Stimulated activated effector memory CD8-positive, alpha-beta T cell treated with anti-CD3 and anti-CD28 coated beads, Interleukin-12 subunit alpha, Interleukin-12 subunit beta, amount 100 ng/mL, for 72 hours (primary cell): Measurements from ENCODE around the gene KRT81.
"Not testable (repeated sequence)": the region's sequence is repeated elsewhere in the genome, so short reads cannot be mapped to it uniquely, and the experiment has no call there.

Experiments
- ATAC-seq: fragments of 150-1000 bp; cut with Tn5 transposase; 2 replicates; pipeline ENCODE4 v1.10.0; 2021
- DNase-seq, 2 donors: peaks; one replicate each; pipeline ENCODE4 v3.0.0; 2021 to 2022; ENCODE audit warnings: low spot score in 2 of 2
- H3K27ac Mint-ChIP-seq: one replicate; pipeline ENCODE4 v1.8.0; 2022; ENCODE audit warnings: mild to moderate bottlenecking, mixed read lengths
- H3K36me3 Mint-ChIP-seq: one replicate; pipeline ENCODE4 v1.8.0; 2022; ENCODE audit warnings: mild to moderate bottlenecking, mixed read lengths
- H3K4me1 Mint-ChIP-seq: one replicate; pipeline ENCODE4 v1.8.0; 2022; ENCODE audit warnings: mixed read lengths
- H3K4me3 Mint-ChIP-seq: one replicate; pipeline ENCODE4 v1.8.0; 2022; ENCODE audit warnings: mild to moderate bottlenecking, mixed read lengths
- H3K9me3 Mint-ChIP-seq: one replicate; pipeline ENCODE4 v1.8.0; 2022; ENCODE audit warnings: mixed read lengths

The KRT81 gene

DNA sequence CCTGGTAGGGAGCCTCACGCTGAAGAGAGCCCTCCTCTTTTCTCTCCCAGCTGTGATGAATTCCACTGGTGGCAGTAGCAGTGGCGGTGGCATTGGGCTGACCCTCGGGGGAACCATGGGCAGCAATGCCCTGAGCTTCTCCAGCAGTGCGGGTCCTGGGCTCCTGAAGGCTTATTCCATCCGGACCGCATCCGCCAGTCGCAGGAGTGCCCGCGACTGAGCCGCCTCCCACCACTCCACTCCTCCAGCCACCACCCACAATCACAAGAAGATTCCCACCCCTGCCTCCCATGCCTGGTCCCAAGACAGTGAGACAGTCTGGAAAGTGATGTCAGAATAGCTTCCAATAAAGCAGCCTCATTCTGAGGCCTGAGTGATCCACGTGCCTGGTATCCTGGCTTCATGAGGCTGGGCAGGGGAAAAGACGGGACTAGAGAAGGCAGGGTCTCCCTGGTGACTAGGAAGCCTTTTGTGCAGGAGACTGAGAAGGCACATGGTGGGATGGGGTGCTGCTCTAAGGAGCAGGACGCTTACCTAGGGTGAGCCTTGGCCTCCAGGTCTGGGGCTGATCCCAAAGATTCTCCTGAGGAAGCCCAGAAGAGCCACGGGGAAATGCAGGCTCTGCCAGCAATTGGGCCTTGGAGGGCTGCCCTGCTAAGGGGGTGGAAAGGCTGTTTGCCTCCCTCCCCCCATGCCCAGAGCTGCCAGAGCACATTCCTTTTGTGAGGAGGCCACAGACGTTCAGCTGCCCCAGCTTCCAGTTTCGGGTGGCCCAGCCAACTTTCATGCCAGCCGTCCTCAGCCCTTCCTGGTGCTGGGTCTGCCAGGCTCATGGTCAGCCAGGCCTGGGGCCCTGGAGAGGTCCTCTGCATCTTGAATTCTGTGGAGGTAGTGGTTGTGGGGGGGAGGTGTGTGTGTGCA lies 42.5 kb downstream of the KRT81 start:
- no peak for DNase-seq
- Mint-ChIP-seq H3K36me3 (peaks cover 4% of the 10 kb centered on the region), H3K4me1 (peaks cover 53% of the 10 kb centered on the region), H3K9me3 (no peaks in the 10 kb centered on the region), H3K27ac (peak overlapping the region; percentile 70), H3K4me3 (no peak overlapping the region)
- ATAC-seq, result no peak

DNA sequence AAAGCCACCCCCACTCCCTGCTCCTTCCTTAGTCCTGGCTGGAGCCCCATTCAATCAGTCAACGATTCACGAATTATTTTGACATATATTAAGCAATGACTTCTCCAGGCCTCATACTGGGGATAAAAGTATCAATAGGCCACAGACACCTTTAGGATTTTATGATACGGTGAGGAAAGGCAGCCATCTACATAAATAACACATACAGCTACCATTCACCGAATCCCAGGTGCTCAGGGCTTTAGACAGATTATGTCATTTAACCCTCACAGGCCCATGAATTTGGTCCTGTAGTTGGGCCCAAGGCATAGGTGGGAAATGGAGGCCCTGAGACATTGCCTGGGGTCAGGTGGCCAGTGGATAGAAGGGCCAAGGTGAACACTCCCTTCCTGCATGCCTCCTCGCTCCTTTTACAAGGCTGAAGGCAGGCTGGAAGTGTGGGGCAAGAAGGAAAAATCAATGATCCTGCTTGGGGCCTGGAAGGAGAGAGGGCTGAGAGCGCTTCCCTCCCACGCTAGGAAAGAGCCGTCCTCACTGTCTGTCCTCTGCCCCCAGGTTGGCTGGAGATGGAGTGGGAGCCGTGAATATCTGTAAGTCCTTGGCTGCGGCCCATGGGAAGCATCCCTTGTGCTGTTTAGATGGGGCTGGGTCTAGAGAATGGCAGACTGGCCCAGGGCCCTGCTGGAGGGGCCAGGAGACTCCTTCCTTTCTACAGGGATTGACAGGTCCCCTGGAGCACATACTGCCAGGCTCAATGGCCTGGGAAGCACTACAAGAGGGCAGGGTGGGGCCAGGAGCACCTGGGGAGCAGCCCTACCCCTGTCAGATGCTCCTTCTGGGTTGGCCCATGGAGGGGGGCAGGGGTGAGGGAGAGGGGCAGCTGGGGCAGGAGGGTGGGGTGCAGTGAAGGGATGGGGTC lies 43.5 kb downstream of the KRT81 start:
- peak overlapping the region; percentile 70 for H3K27ac Mint-ChIP-seq
- ATAC-seq (no peak), DNase-seq (no peak)
- H3K9me3 Mint-ChIP-seq, result no peaks in the 10 kb centered on the region
- H3K36me3 Mint-ChIP-seq, result peaks cover 4% of the 10 kb centered on the region
- H3K4me3 Mint-ChIP-seq, result peak overlapping the region; percentile 40
- H3K4me1 Mint-ChIP-seq, result peaks cover 60% of the 10 kb centered on the region

DNA sequence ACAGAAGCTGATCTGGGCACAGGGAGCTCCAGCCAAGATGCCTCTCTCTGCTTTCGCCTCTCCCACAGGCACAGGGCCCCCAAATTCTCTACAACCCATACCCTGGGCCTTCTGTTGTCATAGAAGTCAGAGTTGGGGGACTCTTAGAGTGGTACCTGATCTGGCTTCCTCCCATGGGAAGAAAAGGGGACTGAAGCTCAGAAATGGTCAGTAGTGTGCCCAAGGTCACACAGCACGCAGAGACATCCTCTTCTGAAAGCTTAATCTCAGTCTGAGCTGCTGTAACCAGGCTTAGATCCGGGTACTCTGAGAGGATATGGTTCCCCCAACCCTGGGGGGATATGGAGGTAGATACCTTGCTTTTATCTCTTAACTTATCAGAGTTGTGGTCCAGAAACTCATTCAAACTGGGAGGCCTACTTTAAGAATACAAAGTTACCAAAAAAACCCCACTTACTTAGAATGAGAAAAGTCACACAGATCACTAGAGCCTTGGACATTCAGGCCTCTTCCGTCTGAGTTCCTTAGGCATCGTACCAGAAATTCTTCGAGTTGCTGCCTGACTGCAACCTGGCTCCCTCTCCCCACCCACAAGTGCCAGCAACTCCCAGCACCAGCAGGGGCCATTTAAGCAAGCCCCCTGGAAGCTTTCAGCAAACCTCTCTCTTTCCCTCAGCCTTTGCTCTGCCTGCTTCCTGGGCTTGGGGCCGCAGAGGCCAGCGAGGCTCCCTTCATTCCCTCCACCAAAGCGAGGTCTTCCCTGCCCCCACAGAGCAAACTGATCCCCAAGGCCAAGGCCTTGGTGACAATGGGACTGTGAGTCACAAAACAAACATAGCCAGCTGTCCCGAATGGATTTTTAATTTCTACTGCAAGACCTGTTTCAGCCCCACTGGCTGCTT lies 44.4 kb downstream of the KRT81 start:
- peak; percentile 14 for ATAC-seq
- no peaks in the 10 kb centered on the region for H3K9me3 Mint-ChIP-seq
- peaks cover 56% of the 10 kb centered on the region for H3K4me1 Mint-ChIP-seq
- H3K4me3 Mint-ChIP-seq, result peak overlapping the region; percentile 40
- DNase-seq, result no peak
- H3K36me3 Mint-ChIP-seq, result peaks cover 4% of the 10 kb centered on the region
- H3K27ac Mint-ChIP-seq, result peak overlapping the region; percentile 70

GRCh38 chr12:52245962-52246569 lies 45.3 kb downstream of the KRT81 start:
- peak overlapping the region; percentile 40 for H3K4me3 Mint-ChIP-seq
- peak overlapping the region; percentile 70 for H3K27ac Mint-ChIP-seq
- H3K9me3 Mint-ChIP-seq, result no peaks in the 10 kb centered on the region
- peaks cover 4% of the 10 kb centered on the region for H3K36me3 Mint-ChIP-seq
- no peak for ATAC-seq
- H3K4me1 Mint-ChIP-seq, result peaks cover 51% of the 10 kb centered on the region
- DNase-seq, result no peak

DNA sequence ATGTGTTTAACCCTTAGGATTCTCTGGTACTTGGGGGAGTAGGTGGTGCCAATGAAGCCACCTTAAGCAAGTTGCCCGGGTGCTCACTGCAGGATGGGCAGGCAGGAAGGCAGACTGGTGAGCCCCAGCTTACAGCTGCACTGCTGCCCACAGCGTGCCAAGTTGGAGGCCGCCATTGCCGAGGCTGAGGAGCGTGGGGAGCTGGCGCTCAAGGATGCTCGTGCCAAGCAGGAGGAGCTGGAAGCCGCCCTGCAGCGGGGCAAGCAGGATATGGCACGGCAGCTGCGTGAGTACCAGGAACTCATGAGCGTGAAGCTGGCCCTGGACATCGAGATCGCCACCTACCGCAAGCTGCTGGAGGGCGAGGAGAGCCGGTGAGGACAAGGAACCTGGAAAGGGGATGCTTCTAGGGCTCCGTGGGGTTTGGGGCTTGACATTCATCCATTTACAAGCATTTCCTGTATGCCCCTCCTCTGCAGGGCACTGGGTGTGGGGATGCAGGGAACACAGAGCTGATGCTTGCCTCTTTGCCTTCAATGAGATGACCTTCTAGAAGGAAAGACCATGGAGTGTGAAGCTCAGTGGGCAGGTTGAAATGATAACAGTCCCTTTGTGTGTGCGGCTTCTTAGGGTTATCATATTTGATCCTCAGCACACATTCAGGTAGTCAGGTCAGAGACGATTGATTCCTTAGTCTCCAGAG lies 45.9 kb downstream of the KRT81 start:
- DNase-seq, result no peak
- no peak for ATAC-seq
- H3K27ac Mint-ChIP-seq, result peak overlapping the region; percentile 99
- no peaks in the 10 kb centered on the region for H3K9me3 Mint-ChIP-seq
- peak overlapping the region; percentile 40 for H3K4me3 Mint-ChIP-seq
- peaks cover 51% of the 10 kb centered on the region for H3K4me1 Mint-ChIP-seq
- peaks cover 4% of the 10 kb centered on the region for H3K36me3 Mint-ChIP-seq

DNA sequence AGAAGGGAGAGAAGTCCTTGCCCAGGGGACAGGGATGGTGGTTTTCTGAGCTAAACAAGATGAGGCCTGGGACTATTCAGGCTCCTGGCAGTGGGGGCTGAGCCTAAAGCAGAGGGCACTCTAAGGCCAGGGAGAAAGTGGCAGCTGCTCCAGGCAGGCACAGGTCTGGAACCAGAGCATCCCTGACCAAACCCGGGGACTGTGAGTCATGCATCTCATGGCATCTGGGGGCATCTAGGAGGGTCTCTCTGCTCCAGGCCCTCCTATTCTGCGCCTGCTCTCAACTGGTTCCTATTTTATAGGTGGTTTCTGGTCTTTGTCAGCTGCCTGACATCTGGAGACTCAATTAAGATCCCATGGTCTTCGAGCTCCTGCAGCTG lies 46.7 kb downstream of the KRT81 start:
- DNase-seq, result no peak
- H3K27ac Mint-ChIP-seq, result peak overlapping the region; percentile 99
- peaks cover 46% of the 10 kb centered on the region for H3K4me1 Mint-ChIP-seq

GRCh38 chr12:52243856-52244614 lies 47.3 kb downstream of the KRT81 start:
- Mint-ChIP-seq H3K9me3 (no peaks in the 10 kb centered on the region), H3K27ac (peak overlapping the region; percentile 99), H3K4me3 (peak overlapping the region; percentile 77), H3K4me1 (peaks cover 42% of the 10 kb centered on the region), H3K36me3 (peaks cover 4% of the 10 kb centered on the region)
- peak; percentile 96 for ATAC-seq
- DNase-seq, result peak; percentile 34 to 76

More for the DNA sequence above, 46.7 kb downstream of the KRT81 start:
- Mint-ChIP-seq H3K9me3 (no peaks in the 10 kb centered on the region), H3K36me3 (peaks cover 4% of the 10 kb centered on the region), H3K4me3 (peak overlapping the region; percentile 77)
- no peak for ATAC-seq

GRCh38 chr12:52243259-52243855 lies 48.0 kb downstream of the KRT81 start:
- H3K9me3 Mint-ChIP-seq, result no peaks in the 10 kb centered on the region
- no peak for DNase-seq
- peak overlapping the region; percentile 77 for H3K4me3 Mint-ChIP-seq
- H3K4me1 Mint-ChIP-seq, result peaks cover 42% of the 10 kb centered on the region
- H3K27ac Mint-ChIP-seq, result peak overlapping the region; percentile 99
- peaks cover 4% of the 10 kb centered on the region for H3K36me3 Mint-ChIP-seq
- ATAC-seq, result no peak

GRCh38 chr12:52242442-52243258 lies 48.7 kb downstream of the KRT81 start:
- no peaks in the 10 kb centered on the region for H3K9me3 Mint-ChIP-seq
- no peaks in the 10 kb centered on the region for H3K36me3 Mint-ChIP-seq
- H3K4me1 Mint-ChIP-seq, result peaks cover 39% of the 10 kb centered on the region
- ATAC-seq, result no peak
- H3K27ac Mint-ChIP-seq, result no peak overlapping the region
- H3K4me3 Mint-ChIP-seq, result no peak overlapping the region
- no peak for DNase-seq

- H3K9me3 Mint-ChIP-seq, result no peaks in the 10 kb centered on the region
- DNase-seq, result no peak
- H3K4me1 Mint-ChIP-seq, result peaks cover 26% of the 10 kb centered on the region
- H3K27ac Mint-ChIP-seq, result no peak overlapping the region
- no peak for ATAC-seq
- H3K4me3 Mint-ChIP-seq, result no peak overlapping the region
- H3K36me3 Mint-ChIP-seq, result no peaks in the 10 kb centered on the region
Measured at GRCh38 chr12:52241205-52241842, 50.0 kb downstream of the KRT81 start.

GRCh38 chr12:52240247-52240646 lies 51.1 kb downstream of the KRT81 start:
- H3K9me3 Mint-ChIP-seq, H3K27ac Mint-ChIP-seq, H3K4me3 Mint-ChIP-seq, H3K36me3 Mint-ChIP-seq, ATAC-seq, DNase-seq: not testable (repeated sequence)
- H3K4me1 Mint-ChIP-seq, result peaks cover 19% of the 10 kb centered on the region

DNA sequence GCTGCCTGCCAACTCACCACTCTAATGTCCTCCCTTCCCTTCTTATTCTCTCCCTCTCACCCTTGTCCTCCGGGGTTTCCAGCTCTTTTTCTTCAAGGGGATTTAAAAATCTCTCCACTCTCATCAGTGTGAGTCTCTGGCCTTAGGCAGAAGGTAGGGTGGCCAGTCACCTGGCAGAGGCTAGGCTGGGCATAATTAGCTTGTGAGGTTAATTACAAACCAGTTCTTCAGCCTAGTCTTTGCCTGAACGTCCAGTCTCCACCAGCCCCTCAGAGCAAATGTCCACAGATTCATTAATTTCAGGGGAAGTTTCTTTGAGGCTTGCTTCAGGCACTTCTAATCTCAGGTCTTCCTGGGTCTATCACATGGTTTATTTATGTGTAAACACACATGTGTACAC lies 51.6 kb downstream of the KRT81 start:
- ATAC-seq, result no peak
- Mint-ChIP-seq H3K4me3 (no peak overlapping the region), H3K36me3 (no peaks in the 10 kb centered on the region), H3K27ac (no peak overlapping the region), H3K4me1 (peaks cover 19% of the 10 kb centered on the region), H3K9me3 (no peaks in the 10 kb centered on the region)
- DNase-seq, result no peak
